ENCODE measurements around the gene ABO.
"Not testable (repeated sequence)": the region's sequence is repeated elsewhere in the genome, so short reads cannot be mapped to it uniquely, and the experiment has no call there.

ABO gene

GRCh38 chr9:133264235-133264764 lies 10.7 kb downstream of the ABO start:
- in situ Hi-C loops (cut with MboI; ENCODE audit: low sequenced_read_pairs), result no loop called here

- in situ Hi-C loops (cut with MboI; ENCODE audit: low sequenced_read_pairs), result no loop called here
Observed at GRCh38 chr9:133263557-133263956, 11.4 kb downstream of the ABO start.

- in situ Hi-C loops (cut with MboI; ENCODE audit: low sequenced_read_pairs), result no loop called here
Observed at GRCh38 chr9:133262226-133262625, 12.8 kb downstream of the ABO start.

- in situ Hi-C loops (cut with MboI; ENCODE audit: low sequenced_read_pairs), result no loop called here
Observed at GRCh38 chr9:133261753-133262120, 13.3 kb downstream of the ABO start.

- in situ Hi-C loops (cut with MboI; ENCODE audit: low sequenced_read_pairs), result no loop called here
Observed at GRCh38 chr9:133261103-133261752, 13.8 kb downstream of the ABO start.

GRCh38 chr9:133260334-133261102 lies 14.5 kb downstream of the ABO start:
- in situ Hi-C loops (cut with MboI; ENCODE audit: low sequenced_read_pairs), result no loop called here

GRCh38 chr9:133258061-133259015 lies 16.7 kb downstream of the ABO start:
- in situ Hi-C loops (cut with MboI; ENCODE audit: low sequenced_read_pairs), result no loop called here

- in situ Hi-C loops (cut with MboI; ENCODE audit: low sequenced_read_pairs), result no loop called here
Observed at GRCh38 chr9:133257465-133257956, 17.5 kb downstream of the ABO start.

GRCh38 chr9:133256686-133257091 lies 18.3 kb downstream of the ABO start:
- in situ Hi-C loops (cut with MboI; ENCODE audit: low sequenced_read_pairs), result no loop called here

GRCh38 chr9:133256136-133256461 lies 18.9 kb downstream of the ABO start:
- in situ Hi-C loops (cut with MboI; ENCODE audit: low sequenced_read_pairs), result no loop called here

- in situ Hi-C loops (cut with MboI; ENCODE audit: low sequenced_read_pairs), result no loop called here
Observed at GRCh38 chr9:133255371-133256135, 19.4 kb downstream of the ABO start.

GRCh38 chr9:133254471-133254870 lies 20.5 kb downstream of the ABO start:
- in situ Hi-C loops (cut with MboI; ENCODE audit: low sequenced_read_pairs), result no loop called here

GRCh38 chr9:133253268-133253667 lies 21.7 kb downstream of the ABO start:
- in situ Hi-C loops (cut with MboI; ENCODE audit: low sequenced_read_pairs), result no loop called here

- in situ Hi-C loops (cut with MboI; ENCODE audit: low sequenced_read_pairs), result no loop called here
Observed at GRCh38 chr9:133252301-133253020, 22.5 kb downstream of the ABO start.

GRCh38 chr9:133251773-133252172 lies 23.2 kb downstream of the ABO start:
- in situ Hi-C loops (cut with MboI; ENCODE audit: low sequenced_read_pairs), result no loop called here

GRCh38 chr9:133251221-133251620 lies 23.8 kb downstream of the ABO start:
- in situ Hi-C loops (cut with MboI; ENCODE audit: low sequenced_read_pairs), result not testable (repeated sequence)

GRCh38 chr9:133250741-133251170 lies 24.2 kb downstream of the ABO start:
- in situ Hi-C loops (cut with MboI; ENCODE audit: low sequenced_read_pairs), result no loop called here

GRCh38 chr9:133249337-133249736 lies 25.7 kb downstream of the ABO start:
- in situ Hi-C loops (cut with MboI; ENCODE audit: low sequenced_read_pairs), result no loop called here

GRCh38 chr9:133248726-133249295 lies 26.2 kb downstream of the ABO start:
- in situ Hi-C loops (cut with MboI; ENCODE audit: low sequenced_read_pairs), result no loop called here

All from HL-60/S4 (cell line).